ENCODE measurements around the gene SRL.

SRL gene

GRCh38 chr16:4202615-4203345 is 39.1 kb downstream of the SRL start:
- Histone ChIP-seq H3K9ac (ENCODE audit: low read depth in 1 of 2, low read length in 2 of 2) (no peak overlapping the region), H3K4me1 (ENCODE audit: control insufficient read depth in 1 of 2, insufficient read depth in 2 of 2, low read length in 2 of 2) (peaks cover 6 to 9% of the 10 kb centered on the region in 2 donors), H3K27ac (ENCODE audit: low read depth, low read length) (no peak overlapping the region), H3K36me3 (ENCODE audit: control insufficient read depth in 1 of 2, insufficient read depth in 2 of 2, low read length in 2 of 2) (no peaks in the 10 kb centered on the region), H3K27me3 (ENCODE audit: control insufficient read depth in 1 of 2, insufficient read depth in 2 of 2, low read length in 2 of 2) (no peaks in the 10 kb centered on the region), H3K9me3 (ENCODE audit: control insufficient read depth in 1 of 2, low read length in 2 of 2) (no peaks in the 10 kb centered on the region), H3K4me3 (ENCODE audit: low read depth in 1 of 2, low read length in 2 of 2) (no peak overlapping the region)

DNA sequence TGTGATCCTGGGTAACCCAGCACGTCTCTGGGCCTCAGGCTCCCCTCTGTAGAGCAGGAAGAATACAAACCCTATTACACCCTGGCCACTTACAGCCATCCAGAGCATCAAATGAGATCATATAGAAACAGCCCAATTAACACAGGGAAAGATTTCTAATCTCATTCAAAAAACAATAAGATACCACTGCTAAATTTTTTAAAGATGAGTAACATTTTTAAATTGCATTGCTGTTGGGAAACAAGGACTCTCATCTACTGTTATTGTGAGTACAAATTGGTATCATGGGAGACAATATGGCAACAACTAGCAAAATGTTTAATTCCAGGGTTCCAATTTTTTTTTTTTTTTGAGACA is 41.1 kb downstream of the SRL start:
- H3K4me3 ChIP-seq (ENCODE audit: low read depth in 1 of 2, low read length in 2 of 2) = no peak overlapping the region
- peaks cover 6 to 9% of the 10 kb centered on the region in 2 donors for H3K4me1 ChIP-seq (ENCODE audit: control insufficient read depth in 1 of 2, insufficient read depth in 2 of 2, low read length in 2 of 2)
- H3K9me3 ChIP-seq (ENCODE audit: control insufficient read depth in 1 of 2, low read length in 2 of 2) = no peaks in the 10 kb centered on the region
- no peak overlapping the region for H3K27ac ChIP-seq (ENCODE audit: low read depth, low read length)
- no peaks in the 10 kb centered on the region for H3K36me3 ChIP-seq (ENCODE audit: control insufficient read depth in 1 of 2, insufficient read depth in 2 of 2, low read length in 2 of 2)
- no peak overlapping the region for H3K9ac ChIP-seq (ENCODE audit: low read depth in 1 of 2, low read length in 2 of 2)
- H3K27me3 ChIP-seq (ENCODE audit: control insufficient read depth in 1 of 2, insufficient read depth in 2 of 2, low read length in 2 of 2) = no peaks in the 10 kb centered on the region

GRCh38 chr16:4200000-4200780 is 41.7 kb downstream of the SRL start:
- Histone ChIP-seq H3K27me3 (ENCODE audit: control insufficient read depth in 1 of 2, insufficient read depth in 2 of 2, low read length in 2 of 2) (no peaks in the 10 kb centered on the region), H3K4me3 (ENCODE audit: low read depth in 1 of 2, low read length in 2 of 2) (no peak overlapping the region), H3K4me1 (ENCODE audit: control insufficient read depth in 1 of 2, insufficient read depth in 2 of 2, low read length in 2 of 2) (peaks cover 6 to 9% of the 10 kb centered on the region in 2 donors), H3K9ac (ENCODE audit: low read depth in 1 of 2, low read length in 2 of 2) (no peak overlapping the region), H3K36me3 (ENCODE audit: control insufficient read depth in 1 of 2, insufficient read depth in 2 of 2, low read length in 2 of 2) (no peaks in the 10 kb centered on the region), H3K9me3 (ENCODE audit: control insufficient read depth in 1 of 2, low read length in 2 of 2) (no peaks in the 10 kb centered on the region), H3K27ac (ENCODE audit: low read depth, low read length) (no peak overlapping the region)

- H3K27me3 ChIP-seq (ENCODE audit: control insufficient read depth in 1 of 2, insufficient read depth in 2 of 2, low read length in 2 of 2) = no peaks in the 10 kb centered on the region
- H3K4me1 ChIP-seq (ENCODE audit: control insufficient read depth in 1 of 2, insufficient read depth in 2 of 2, low read length in 2 of 2) = peaks cover 6 to 9% of the 10 kb centered on the region in 2 donors
- H3K9ac ChIP-seq (ENCODE audit: low read depth in 1 of 2, low read length in 2 of 2) = no peak overlapping the region
- no peak overlapping the region for H3K27ac ChIP-seq (ENCODE audit: low read depth, low read length)
- no peaks in the 10 kb centered on the region for H3K36me3 ChIP-seq (ENCODE audit: control insufficient read depth in 1 of 2, insufficient read depth in 2 of 2, low read length in 2 of 2)
- no peaks in the 10 kb centered on the region for H3K9me3 ChIP-seq (ENCODE audit: control insufficient read depth in 1 of 2, low read length in 2 of 2)
- H3K4me3 ChIP-seq (ENCODE audit: low read depth in 1 of 2, low read length in 2 of 2) = no peak overlapping the region
Observed at GRCh38 chr16:4198816-4199215, 43.1 kb downstream of the SRL start.

DNA sequence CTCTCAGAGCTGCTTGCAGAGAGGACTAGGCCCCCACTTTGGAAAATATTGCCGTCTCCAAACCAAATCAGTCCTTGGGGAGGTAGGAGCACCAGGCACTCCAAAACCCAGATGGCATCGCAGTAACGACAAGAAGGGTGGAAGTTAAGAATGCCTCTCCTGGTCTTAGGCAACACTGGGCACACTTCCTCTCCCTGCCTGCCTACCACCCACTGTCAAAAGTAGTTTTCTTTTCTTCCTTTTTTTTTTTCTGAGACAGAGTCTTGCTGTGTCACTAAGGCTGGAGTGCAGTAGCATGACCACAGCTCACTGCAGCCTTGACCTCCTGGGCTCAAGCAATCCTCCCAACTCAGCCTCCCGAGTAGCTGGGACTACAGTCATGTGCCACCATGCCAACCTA is 47.2 kb downstream of the SRL start:
- no peak overlapping the region for H3K9ac ChIP-seq (ENCODE audit: low read depth in 1 of 2, low read length in 2 of 2)
- no peaks in the 10 kb centered on the region for H3K27me3 ChIP-seq (ENCODE audit: control insufficient read depth in 1 of 2, insufficient read depth in 2 of 2, low read length in 2 of 2)
- no peak overlapping the region for H3K27ac ChIP-seq (ENCODE audit: low read depth, low read length)
- no peaks in the 10 kb centered on the region for H3K4me1 ChIP-seq (ENCODE audit: control insufficient read depth in 1 of 2, insufficient read depth in 2 of 2, low read length in 2 of 2)
- H3K36me3 ChIP-seq (ENCODE audit: control insufficient read depth in 1 of 2, insufficient read depth in 2 of 2, low read length in 2 of 2) = no peaks in the 10 kb centered on the region
- no peaks in the 10 kb centered on the region for H3K9me3 ChIP-seq (ENCODE audit: control insufficient read depth in 1 of 2, low read length in 2 of 2)
- H3K4me3 ChIP-seq (ENCODE audit: low read depth in 1 of 2, low read length in 2 of 2) = no peak overlapping the region

DNA sequence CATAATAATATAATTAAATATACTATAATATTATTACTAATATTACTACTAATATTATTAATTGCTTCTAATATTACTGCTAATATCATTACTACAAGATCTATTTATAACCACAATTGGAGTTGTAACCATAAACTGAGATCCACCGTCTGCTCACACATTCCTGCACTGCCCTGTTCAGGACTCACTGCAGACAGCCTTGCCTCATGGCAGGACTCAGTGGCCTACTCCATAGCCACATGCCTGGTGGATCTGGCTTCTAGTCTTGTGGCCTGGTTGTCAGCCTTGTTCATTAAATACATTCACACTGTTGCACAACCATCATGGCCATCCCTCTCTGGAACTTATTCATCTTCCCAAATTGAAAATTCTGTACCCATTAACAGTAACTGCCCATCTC is 48.0 kb downstream of the SRL start:
- Histone ChIP-seq H3K36me3 (ENCODE audit: control insufficient read depth in 1 of 2, insufficient read depth in 2 of 2, low read length in 2 of 2) (no peaks in the 10 kb centered on the region), H3K27me3 (ENCODE audit: control insufficient read depth in 1 of 2, insufficient read depth in 2 of 2, low read length in 2 of 2) (no peaks in the 10 kb centered on the region), H3K9me3 (ENCODE audit: control insufficient read depth in 1 of 2, low read length in 2 of 2) (no peaks in the 10 kb centered on the region), H3K4me3 (ENCODE audit: low read depth in 1 of 2, low read length in 2 of 2) (no peak overlapping the region), H3K4me1 (ENCODE audit: control insufficient read depth in 1 of 2, insufficient read depth in 2 of 2, low read length in 2 of 2) (no peaks in the 10 kb centered on the region), H3K27ac (ENCODE audit: low read depth, low read length) (no peak overlapping the region), H3K9ac (ENCODE audit: low read depth in 1 of 2, low read length in 2 of 2) (no peak overlapping the region)

DNA sequence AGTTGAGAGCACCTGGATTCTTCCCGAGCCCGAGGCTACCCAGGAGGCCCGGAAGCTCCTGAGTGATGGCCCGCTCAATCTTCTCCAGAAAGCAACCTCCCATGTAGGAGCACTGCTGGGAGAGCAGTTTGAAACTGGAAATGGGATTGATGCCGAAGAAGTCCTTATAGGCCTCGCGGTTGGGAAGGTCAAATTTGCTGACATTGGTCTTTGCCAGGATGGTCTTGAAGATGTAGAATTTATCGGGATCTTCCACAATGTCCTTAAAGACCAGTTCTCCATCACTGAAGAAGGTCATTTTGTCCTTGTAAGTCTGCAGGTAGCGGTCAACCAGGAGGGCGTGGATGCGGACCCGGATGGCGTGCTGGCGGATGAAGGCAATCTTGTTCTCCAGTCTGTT is 49.7 kb downstream of the SRL start:
- H3K36me3 ChIP-seq (ENCODE audit: control insufficient read depth in 1 of 2, insufficient read depth in 2 of 2, low read length in 2 of 2) = no peaks in the 10 kb centered on the region
- H3K27me3 ChIP-seq (ENCODE audit: control insufficient read depth in 1 of 2, insufficient read depth in 2 of 2, low read length in 2 of 2) = no peaks in the 10 kb centered on the region
- no peaks in the 10 kb centered on the region for H3K4me1 ChIP-seq (ENCODE audit: control insufficient read depth in 1 of 2, insufficient read depth in 2 of 2, low read length in 2 of 2)
- no peak overlapping the region for H3K4me3 ChIP-seq (ENCODE audit: low read depth in 1 of 2, low read length in 2 of 2)
- no peaks in the 10 kb centered on the region for H3K9me3 ChIP-seq (ENCODE audit: control insufficient read depth in 1 of 2, low read length in 2 of 2)
- no peak overlapping the region for H3K9ac ChIP-seq (ENCODE audit: low read depth in 1 of 2, low read length in 2 of 2)
- no peak overlapping the region for H3K27ac ChIP-seq (ENCODE audit: low read depth, low read length)

DNA sequence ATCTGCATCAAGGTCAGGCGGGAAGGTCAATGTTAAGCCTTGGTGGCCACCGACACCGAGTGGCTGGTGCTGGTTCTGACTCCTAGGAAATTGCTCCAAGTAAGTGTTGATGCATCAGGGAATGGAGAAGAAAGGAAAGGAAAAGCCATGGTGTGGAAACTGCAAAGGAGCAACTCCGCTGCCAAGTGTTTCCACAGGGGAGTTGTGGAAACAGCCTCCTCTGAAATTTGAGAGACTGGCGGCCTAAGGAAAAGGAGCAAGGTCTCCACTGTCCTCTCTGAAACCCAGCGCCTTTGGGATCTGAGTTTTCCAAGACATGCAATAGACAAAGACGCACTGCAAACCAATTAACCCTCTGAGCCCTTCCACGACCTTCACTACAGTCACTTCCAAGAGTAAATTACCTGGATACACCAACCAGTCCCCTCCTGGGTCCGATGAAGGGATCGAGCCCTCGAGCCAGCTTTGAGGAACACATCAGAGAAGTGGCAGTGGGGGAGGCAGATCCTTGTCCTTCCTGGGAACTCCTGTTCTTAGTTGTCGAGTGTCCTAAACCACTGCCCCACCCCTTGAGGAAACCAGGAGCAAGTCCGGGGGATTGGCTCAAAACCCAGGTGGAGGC is 51.1 kb downstream of the SRL start:
- Histone ChIP-seq H3K27me3 (ENCODE audit: control insufficient read depth in 1 of 2, insufficient read depth in 2 of 2, low read length in 2 of 2) (no peaks in the 10 kb centered on the region), H3K9me3 (ENCODE audit: control insufficient read depth in 1 of 2, low read length in 2 of 2) (no peaks in the 10 kb centered on the region), H3K9ac (ENCODE audit: low read depth in 1 of 2, low read length in 2 of 2) (no peak overlapping the region), H3K27ac (ENCODE audit: low read depth, low read length) (no peak overlapping the region), H3K4me3 (ENCODE audit: low read depth in 1 of 2, low read length in 2 of 2) (no peak overlapping the region), H3K4me1 (ENCODE audit: control insufficient read depth in 1 of 2, insufficient read depth in 2 of 2, low read length in 2 of 2) (no peaks in the 10 kb centered on the region), H3K36me3 (ENCODE audit: control insufficient read depth in 1 of 2, insufficient read depth in 2 of 2, low read length in 2 of 2) (no peaks in the 10 kb centered on the region)

DNA sequence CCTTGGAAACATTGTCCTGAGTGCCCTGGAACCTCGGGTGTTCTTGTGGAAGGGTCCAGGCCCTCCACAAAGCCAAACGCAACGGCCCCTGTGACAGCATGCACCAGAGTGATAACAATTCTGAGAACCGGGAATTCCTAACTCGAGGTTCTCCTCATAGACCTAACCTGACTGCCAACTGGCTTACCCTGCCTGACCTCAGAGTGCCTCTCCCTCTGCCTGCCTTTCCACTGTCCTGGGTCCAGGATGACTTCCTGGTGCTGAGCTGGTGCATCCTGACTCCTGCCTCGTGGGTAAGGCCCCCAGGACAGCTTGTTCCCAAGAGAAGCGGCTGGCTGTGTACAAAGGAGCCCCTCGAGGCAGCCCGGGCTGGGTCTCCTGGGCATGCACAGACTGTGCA is 51.8 kb downstream of the SRL start:
- no peaks in the 10 kb centered on the region for H3K36me3 ChIP-seq (ENCODE audit: control insufficient read depth in 1 of 2, insufficient read depth in 2 of 2, low read length in 2 of 2)
- H3K4me1 ChIP-seq (ENCODE audit: control insufficient read depth in 1 of 2, insufficient read depth in 2 of 2, low read length in 2 of 2) = no peaks in the 10 kb centered on the region
- H3K4me3 ChIP-seq (ENCODE audit: low read depth in 1 of 2, low read length in 2 of 2) = no peak overlapping the region
- no peaks in the 10 kb centered on the region for H3K9me3 ChIP-seq (ENCODE audit: control insufficient read depth in 1 of 2, low read length in 2 of 2)
- no peaks in the 10 kb centered on the region for H3K27me3 ChIP-seq (ENCODE audit: control insufficient read depth in 1 of 2, insufficient read depth in 2 of 2, low read length in 2 of 2)
- no peak overlapping the region for H3K9ac ChIP-seq (ENCODE audit: low read depth in 1 of 2, low read length in 2 of 2)
- H3K27ac ChIP-seq (ENCODE audit: low read depth, low read length) = no peak overlapping the region

DNA sequence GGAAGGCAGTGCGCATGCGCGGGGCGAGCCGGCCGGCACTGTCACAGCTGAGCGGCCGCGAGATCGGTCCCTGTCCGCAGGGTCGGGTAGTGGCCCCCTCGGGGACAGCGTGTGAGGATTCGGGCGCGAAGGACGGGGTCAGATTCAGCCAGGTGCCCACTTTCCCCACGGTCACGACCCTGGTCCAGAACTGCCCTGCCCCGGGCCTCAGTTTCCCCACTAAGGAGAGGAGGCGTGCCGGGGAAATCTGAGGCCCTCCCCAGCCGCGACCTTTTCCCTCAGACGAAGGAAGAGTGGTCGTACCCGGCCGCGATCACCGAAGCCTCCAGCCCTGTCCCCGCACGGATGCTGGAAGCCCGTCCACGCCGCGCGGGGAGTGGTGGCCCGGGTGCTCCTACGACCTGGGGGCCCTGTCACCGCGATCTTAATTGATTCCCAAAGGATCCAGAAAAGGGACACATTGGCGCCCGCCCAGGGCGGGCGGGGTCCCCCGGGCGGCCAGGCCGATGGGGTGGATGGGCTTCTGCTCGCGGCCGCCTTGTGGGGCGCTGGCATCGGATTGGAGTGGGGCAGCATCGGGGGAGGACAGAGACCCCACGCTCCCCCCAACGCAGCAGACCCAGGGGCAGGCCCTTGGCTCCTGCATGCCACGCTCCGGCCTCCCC is 57.7 kb downstream of the SRL start:
- H3K4me3 ChIP-seq (ENCODE audit: low read depth in 1 of 2, low read length in 2 of 2) = peak overlapping the region; percentile 70 to 78
- no peaks in the 10 kb centered on the region for H3K27me3 ChIP-seq (ENCODE audit: control insufficient read depth in 1 of 2, insufficient read depth in 2 of 2, low read length in 2 of 2)
- H3K9ac ChIP-seq (ENCODE audit: low read depth in 1 of 2, low read length in 2 of 2) = peak overlapping the region; percentile 60 to 76
- H3K4me1 ChIP-seq (ENCODE audit: control insufficient read depth in 1 of 2, insufficient read depth in 2 of 2, low read length in 2 of 2) = peaks cover 0 to 5% of the 10 kb centered on the region in 2 donors
- H3K27ac ChIP-seq (ENCODE audit: low read depth, low read length) = peak overlapping the region; percentile 92
- H3K36me3 ChIP-seq (ENCODE audit: control insufficient read depth in 1 of 2, insufficient read depth in 2 of 2, low read length in 2 of 2) = no peaks in the 10 kb centered on the region
- no peaks in the 10 kb centered on the region for H3K9me3 ChIP-seq (ENCODE audit: control insufficient read depth in 1 of 2, low read length in 2 of 2)
